ENCODE results near the gene DNAJB1.
"Not testable (repeated sequence)": the region's sequence is repeated elsewhere in the genome, so short reads cannot be mapped to it uniquely, and the experiment has no call there.

DNAJB1 gene

GRCh38 chr19:14553042-14553938 is 35.1 kb upstream of the DNAJB1 start:
- no peak for DNase-seq

- not testable (repeated sequence) for DNase-seq
These were observed 33.8 kb upstream of the DNAJB1 start for GRCh38 chr19:14552006-14552360.

- DNase-seq, result peak; percentile 42
These were observed 33.2 kb upstream of the DNAJB1 start for GRCh38 chr19:14551134-14552005.

GRCh38 chr19:14550201-14550754 is 32.1 kb upstream of the DNAJB1 start:
- no peak for DNase-seq

- no peak for DNase-seq
These were observed 27.5 kb upstream of the DNAJB1 start for GRCh38 chr19:14545716-14546082.

- peak; percentile 88 for DNase-seq
These were observed 26.9 kb upstream of the DNAJB1 start for GRCh38 chr19:14544977-14545715.

- no peak for DNase-seq
These were observed 25.9 kb upstream of the DNAJB1 start for GRCh38 chr19:14544047-14544446.

GRCh38 chr19:14542711-14543328 is 24.6 kb upstream of the DNAJB1 start:
- no peak for DNase-seq

- DNase-seq, result not testable (repeated sequence)
These were observed 23.8 kb upstream of the DNAJB1 start for GRCh38 chr19:14541979-14542378.

- DNase-seq, result no peak
These were observed 22.7 kb upstream of the DNAJB1 start for GRCh38 chr19:14540741-14541525.

GRCh38 chr19:14536926-14537692 is 18.9 kb upstream of the DNAJB1 start:
- DNase-seq, result no peak

- no peak for DNase-seq
These were observed 15.3 kb upstream of the DNAJB1 start for GRCh38 chr19:14533450-14533849.

- no peak for DNase-seq
These were observed 12.3 kb upstream of the DNAJB1 start for GRCh38 chr19:14530506-14530905.

- DNase-seq, result no peak
These were observed 11.8 kb upstream of the DNAJB1 start for GRCh38 chr19:14530005-14530348.

GRCh38 chr19:14529254-14530004 is 11.2 kb upstream of the DNAJB1 start, which contains the start of gene TECR:
TSS of gene TECR (plus strand) at chr19:14529594. CDS start at chr19:14529697, 103 bp downstream.
- DNase-seq, result peak; percentile 99

GRCh38 chr19:14528419-14529253 is 10.4 kb upstream of the DNAJB1 start:
- no peak for DNase-seq

- DNase-seq, result no peak
These were observed 8.2 kb upstream of the DNAJB1 start for GRCh38 chr19:14526423-14526822.

GRCh38 chr19:14525729-14526128 is 7.5 kb upstream of the DNAJB1 start:
- no peak for DNase-seq

GRCh38 chr19:14520543-14520942 is 2.3 kb upstream of the DNAJB1 start:
- DNase-seq, result no peak
